HG03066 (cell line): ENCODE measurements around the gene TWSG1.

Source experiments
- ATAC-seq: cut with Tn5 transposase; IDR thresholded peaks from one replicate; pipeline ENCODE4 v1.9.1; 2021; ENCODE audit warnings: low read depth; ENCODE audit not compliant: unreplicated experiment

The TWSG1 gene

DNA sequence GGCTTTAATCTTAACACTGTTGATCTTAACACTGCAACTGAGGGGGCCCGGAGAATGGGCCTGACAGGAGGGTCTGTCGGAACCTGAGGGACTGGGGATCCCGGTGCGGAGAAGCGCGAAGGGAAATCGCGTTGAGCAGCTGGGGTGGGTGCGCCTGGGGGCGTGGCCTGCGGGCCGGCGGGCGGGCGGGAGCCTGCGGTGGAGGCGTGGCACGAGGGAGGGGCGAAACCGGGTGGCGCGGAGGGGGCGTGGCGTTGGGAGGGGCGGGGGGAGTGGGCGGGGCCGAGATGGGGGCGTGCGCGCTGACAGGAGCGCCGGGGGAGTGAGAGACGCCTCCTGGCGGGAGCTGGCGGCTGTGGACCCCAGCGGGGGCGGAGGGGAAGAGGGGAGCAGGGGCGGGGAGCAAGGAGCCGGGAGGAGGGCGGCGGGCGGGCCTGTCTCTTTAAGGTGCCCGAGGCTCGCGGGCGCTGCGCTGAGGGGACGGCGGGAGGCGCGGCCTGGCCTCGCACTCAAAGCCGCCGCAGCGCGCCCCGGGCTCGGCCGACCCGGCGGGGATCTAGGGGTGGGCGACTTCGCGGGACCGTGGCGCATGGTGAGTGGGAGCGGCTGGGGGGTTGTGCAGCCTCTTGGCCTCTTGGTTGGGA is at the start of gene TWSG1:
Gene TWSG1 (plus strand): TSS at position 445 of the 644 bp plus-strand sequence. CDS start 2,457 bp downstream, outside the sequence.
- ATAC-seq, result peak; percentile 71

DNA sequence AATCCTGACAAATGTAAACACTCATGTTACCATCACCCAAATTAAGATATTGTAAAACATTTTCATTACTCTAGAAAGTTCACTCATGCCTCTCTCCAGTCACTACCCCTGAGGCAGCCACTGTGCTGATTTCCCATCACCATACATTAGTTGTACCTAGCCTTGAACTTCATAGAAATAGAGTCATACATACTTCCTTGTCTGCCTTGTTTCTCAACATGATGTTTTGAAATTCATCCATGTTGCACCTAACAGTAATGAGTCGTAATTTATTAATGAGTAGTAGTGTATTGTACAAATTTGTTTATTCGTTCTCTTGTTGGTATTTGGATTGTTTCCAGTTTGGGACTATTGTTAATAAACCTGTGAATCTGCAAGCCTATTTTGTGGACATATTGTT is 49.0 kb upstream of the TWSG1 start:
- no peak for ATAC-seq

DNA sequence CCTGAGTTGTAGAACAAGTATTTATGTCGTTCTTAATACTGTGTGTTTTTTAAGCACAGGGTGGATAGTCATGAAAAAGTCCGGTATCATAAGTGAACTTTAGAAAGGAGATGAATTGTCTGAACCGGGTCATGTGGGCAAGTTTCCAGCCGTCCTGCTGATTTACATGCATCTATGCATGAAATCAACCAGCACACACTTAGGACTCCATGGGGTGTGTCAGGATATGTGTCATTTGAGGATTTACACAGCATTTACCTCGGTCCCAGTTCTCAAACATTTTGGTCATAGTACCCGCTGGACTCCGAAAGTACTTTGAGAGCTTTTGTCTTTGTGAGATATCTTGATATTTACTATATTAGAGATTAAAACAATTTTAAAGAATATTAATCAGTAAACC is 47.5 kb upstream of the TWSG1 start:
- ATAC-seq, result no peak

- ATAC-seq, result no peak
Measured at GRCh38 chr18:9289698-9290097, 44.9 kb upstream of the TWSG1 start.

DNA sequence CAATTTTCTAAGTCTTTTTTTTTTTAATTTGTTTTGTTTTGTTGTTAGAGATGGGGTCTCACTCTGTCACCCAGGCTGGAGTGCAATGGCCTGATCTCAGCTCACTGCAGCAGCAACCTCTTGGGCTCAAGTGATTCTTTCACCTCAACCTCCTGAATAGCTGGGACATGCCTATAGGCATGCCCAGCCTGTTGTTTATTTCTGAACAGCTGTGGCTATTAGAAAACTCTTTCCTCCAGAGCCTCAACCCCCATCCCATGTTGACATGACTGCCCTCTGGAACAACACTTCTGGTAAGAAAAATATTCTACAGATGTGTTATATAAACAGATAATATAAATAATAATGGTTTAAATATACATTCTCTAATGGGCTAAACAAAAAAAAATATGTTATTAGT is 44.4 kb upstream of the TWSG1 start:
- ATAC-seq, result no peak

DNA sequence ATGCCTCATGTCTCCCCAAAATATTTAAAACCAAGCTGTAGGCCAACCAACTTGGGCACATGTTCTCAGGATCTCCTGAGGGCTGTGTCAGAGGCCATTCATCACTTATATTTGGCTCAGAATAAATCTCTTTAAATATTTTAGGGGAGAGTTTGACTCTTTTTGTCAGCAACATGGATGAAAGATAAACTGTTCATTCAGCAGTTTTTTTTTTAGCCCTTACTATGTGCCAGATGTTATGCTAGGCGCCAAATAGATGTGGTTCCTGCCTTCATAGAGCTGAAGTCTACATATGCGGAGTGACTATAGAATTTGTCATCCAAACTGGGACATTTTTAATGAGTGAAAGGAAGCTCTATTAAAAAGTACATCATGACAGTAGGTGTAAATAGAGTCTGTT is 42.5 kb upstream of the TWSG1 start:
- ATAC-seq, result no peak

GRCh38 chr18:9293948-9294347 is 40.6 kb upstream of the TWSG1 start:
- ATAC-seq, result no peak

- no peak for ATAC-seq
Measured at GRCh38 chr18:9296233-9297006, 38.2 kb upstream of the TWSG1 start.

DNA sequence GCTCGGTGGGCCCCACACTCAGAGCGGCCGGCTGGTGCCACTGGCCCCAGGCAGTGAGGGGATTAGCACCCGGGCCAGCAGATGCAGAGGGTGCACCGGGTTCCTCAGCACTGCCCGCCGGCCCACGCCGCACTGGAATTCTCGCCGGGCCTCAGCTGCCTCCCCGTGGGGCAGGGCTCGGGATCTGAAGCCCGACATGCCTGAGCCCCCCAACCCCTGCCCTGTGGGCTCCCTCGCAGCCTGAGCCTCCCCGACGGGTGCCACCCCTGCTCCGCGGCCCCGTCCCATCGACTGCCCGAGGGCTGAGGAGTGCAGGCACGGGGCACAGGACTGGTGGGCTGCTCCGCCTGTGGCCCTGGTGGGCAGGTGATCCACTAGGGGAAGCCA is 37.6 kb upstream of the TWSG1 start:
- no peak for ATAC-seq

DNA sequence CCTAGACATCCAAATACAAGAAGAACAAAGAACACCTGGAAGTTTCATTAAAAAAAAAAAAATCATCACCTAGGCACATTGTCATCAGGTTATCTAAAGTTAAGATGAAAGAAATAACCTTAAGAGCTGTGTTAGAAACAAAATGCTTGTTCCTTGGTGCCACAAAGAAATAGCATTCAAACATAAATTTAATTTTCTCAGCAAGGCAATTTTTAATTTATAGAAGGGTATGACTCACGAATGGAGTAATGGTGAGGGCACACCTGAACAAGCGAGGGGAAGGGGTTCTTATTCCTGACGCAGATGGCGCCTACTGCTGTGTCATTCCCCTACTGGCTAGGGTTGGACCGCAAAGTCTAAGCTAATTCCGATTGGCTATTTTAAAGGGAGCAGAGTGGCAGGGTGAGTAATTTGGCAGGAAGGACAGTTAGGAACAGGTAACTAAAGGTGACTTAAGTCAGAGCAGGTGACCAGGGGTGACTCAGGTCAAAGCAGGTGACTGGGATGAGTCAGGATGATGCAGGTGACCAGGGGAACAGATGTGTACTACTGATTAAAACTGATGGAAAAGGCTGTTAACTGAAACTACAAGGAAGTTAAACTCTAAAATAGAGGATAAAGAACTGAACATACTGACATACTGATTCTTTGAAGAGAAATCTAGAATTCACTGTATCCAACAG is 30.0 kb upstream of the TWSG1 start:
- no peak for ATAC-seq

- no peak for ATAC-seq
Measured at GRCh38 chr18:9319333-9319732, 15.2 kb upstream of the TWSG1 start.

DNA sequence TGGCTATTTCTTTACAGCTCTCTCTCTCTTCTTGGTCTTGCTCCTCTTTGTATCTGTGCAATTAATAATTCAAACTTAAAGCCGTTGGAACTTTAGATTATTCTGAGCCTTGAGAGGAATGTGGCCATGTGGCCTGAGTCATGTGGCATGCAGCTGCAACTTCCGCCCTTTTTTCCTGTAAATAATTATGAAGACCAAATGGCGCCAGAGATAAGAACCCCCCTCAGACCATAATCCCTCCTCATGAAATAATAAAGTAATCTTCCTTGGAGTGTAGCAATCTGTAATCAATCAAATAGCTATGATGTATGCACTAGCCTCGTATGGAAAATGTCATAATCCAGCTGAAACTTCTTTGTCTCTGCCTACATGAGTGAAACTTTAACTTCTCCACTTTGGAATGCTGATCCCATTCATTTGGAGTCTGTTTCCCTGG is 13.5 kb upstream of the TWSG1 start:
- ATAC-seq, result no peak

GRCh38 chr18:9321736-9322135 is 12.8 kb upstream of the TWSG1 start:
- no peak for ATAC-seq

DNA sequence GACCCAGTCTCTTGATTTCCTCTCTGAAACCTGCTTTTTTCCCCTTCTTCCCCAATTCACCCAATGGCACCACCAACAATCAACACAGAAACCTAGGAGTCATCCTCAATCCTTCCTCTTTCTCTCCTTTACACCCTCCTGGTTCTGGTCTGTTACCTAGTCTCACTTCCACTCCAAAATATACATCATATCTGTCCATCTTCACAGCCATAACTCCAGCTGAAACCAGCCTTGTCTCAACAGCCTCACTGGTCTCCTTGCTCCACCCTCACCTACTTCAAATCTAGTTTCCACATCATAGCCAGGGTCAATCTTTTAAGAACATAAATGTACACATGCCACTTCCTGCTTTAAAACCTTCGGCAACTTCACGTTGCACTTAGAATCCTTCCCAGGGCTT is 11.8 kb upstream of the TWSG1 start:
- no peak for ATAC-seq

GRCh38 chr18:9323750-9324445 is 10.7 kb upstream of the TWSG1 start:
- ATAC-seq, result no peak

DNA sequence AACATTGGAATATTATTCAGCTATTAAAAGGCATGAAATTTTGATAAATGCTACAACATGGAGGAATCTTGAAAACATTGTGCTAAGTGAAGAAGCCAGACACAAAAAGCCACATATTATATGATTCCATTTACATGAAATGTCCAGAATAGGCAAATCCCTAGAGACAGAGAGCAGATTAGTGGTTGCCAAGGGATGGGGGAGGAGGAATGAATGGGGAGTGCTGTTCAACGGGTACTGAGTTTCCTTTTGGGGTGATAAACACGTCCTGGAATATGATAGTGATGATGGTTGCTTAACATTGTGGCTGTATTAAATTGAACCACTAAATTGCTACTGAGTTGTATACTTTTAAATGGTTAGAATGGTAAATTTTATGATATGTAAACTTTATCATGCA is 8.9 kb upstream of the TWSG1 start:
- no peak for ATAC-seq

GRCh38 chr18:9328776-9329175 is 5.8 kb upstream of the TWSG1 start:
- ATAC-seq, result no peak

GRCh38 chr18:9329471-9329870 is 5.1 kb upstream of the TWSG1 start:
- ATAC-seq, result no peak

DNA sequence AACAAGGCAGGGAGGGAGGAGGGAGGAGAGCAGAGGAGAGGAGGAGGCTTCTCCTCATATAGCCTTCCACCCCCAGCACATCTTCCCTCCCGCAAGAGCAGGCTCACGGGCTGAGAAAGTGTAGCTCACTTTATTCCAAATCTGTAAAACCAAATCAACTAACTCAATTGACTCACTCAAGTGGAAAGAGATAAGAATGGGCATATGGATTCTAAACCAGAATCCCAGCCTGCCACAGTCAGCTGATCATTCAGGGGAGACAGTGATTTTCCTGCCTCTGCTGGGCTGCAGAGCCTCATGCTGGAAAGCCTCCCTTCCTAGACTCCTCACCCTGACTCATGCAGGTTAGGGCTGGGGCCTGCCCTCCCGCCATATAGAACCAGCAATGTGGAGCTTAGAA is 4.2 kb upstream of the TWSG1 start:
- ATAC-seq, result no peak

DNA sequence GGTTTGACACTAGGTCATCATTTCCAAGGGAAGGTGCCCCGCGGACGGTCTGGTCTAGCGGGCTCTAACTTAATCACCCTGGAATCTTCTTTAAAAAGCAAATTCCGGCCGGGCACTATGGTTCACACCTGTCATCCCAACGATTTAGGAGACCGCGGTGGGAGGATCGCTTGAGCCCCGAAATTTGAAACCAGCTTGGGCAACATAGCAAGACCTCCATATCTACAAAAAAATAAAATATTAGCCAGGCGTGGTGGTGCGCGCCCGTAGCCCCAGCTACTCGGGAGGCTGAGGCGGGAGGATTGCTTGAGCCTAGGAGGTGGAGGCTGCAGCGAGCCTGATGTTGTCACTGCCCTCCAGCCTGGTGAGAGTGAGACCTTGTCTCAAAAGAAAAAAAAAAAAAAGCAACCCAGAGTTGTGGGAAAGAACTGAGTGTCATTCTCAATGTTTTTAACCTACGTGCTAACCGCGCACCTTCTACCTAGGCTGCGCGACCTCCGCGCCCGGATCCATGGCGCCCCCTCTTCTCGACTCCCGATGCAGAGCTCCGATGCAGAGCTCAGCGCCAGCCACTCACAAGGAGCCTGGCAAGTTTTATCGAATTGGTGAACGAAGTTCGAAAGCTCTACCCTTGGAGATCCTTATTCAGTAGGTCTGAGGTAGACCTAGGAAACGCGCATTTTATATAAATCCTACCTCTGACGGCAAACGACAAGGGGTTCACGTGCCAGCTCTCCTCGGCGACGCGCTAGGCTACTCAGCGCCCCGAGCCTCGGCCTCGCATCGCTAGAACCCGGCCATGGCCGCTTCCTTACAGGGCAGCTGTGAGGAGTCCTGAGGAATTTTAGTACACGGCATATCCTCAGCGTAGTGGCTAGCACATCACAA is 888 bp upstream of the TWSG1 start:
- ATAC-seq, result peak; percentile 28
